Left kidney (tissue), 2 donors: ENCODE measurements around the gene TMC5. TPM values are rescaled to one million over a fixed set of nuclear protein-coding genes. Genes with fewer than 3 reads are reported as not detected.

Source experiments
- DNase-seq: peaks from one replicate; pipeline ENCODE4 v3.0.0-alpha.2; 2013
- polyA plus RNA-seq: library from polyadenylated mRNA; unstranded; fragments of 120-200 nt; gene quantifications from one replicate; pipeline ENCODE4 v1.2.1, GENCODE V29; 2013; ENCODE audit not compliant: insufficient read length

The TMC5 gene
- polyA plus RNA-seq, 1 donor = 0.37 TPM

- DNase-seq = no peak
Observed at GRCh38 chr16:19505600-19506303, 88.1 kb downstream of the TMC5 start.

- no peak for DNase-seq
Observed at GRCh38 chr16:19506965-19507364, 89.3 kb downstream of the TMC5 start.

DNA sequence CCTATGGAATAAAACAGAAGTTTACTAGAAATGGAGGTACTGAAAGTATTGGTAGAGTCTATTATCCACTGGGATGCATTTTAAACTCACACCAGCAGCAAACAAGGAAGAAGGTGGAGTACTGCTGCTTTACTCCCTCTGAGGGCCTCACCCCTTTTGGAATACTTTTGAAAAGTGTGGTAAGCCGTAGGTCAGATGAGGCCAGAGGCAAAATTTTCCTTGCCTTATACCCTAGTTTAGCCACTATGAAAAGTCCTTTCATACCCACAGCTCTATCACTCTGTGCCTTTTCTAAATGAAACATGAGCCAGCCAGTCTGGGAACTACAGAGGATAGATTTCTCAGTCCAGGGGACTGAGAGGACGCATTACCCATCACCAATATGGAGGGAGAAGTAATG, 90.2 kb downstream of the TMC5 start:
- no peak for DNase-seq

DNA sequence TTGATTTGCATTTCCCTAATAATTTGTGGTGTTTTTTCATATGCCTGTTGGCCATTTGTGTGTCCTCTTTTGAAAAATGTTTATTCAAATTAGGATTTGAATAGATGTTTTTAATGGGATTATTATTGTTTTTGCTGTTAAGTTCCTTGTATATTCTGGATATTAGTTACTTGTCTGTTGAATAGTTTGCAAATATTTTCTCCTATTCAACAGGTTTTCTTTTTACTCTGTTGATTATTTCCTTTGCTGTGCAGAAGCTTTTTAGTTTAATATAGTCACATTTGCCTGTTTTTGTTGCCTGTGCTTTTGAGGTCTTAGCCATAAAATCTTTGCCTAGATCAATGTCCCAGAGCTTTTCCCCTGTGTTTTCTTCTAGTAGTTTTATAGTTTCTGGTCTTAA, 94.6 kb downstream of the TMC5 start:
- DNase-seq = no peak

DNA sequence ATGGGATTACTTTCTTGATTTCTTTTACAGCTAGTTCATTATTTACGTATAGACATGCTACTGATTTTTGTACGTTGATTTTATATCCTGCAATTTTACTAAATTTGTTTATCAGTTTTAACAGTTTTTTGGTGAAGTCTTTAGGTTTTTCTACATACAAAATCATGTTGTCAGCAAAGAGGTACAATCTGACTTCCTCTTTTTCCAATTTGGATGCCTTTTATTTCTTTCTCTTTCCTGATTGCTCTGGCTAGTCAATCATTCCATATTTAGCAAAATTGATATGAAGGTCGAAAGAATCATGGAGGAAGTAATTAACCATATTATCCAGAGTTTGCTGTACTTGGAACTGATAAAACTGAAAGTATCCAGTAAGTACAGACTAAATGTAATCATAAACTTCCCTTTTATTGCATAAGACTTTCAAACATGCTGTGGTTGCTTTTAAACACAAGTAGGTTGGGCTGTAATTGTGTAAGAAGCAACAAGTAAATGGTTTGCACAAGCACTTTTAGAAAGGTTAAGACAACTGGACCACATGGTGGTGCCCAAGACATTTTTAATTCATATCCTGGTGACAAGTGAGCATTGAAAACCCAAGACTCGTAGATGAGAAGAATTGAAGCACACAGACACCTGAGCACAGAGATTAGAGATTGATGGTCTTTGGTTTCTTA, 95.8 kb downstream of the TMC5 start:
- DNase-seq = no peak

GRCh38 chr16:19515757-19516156, 98.1 kb downstream of the TMC5 start:
- DNase-seq = no peak

DNA sequence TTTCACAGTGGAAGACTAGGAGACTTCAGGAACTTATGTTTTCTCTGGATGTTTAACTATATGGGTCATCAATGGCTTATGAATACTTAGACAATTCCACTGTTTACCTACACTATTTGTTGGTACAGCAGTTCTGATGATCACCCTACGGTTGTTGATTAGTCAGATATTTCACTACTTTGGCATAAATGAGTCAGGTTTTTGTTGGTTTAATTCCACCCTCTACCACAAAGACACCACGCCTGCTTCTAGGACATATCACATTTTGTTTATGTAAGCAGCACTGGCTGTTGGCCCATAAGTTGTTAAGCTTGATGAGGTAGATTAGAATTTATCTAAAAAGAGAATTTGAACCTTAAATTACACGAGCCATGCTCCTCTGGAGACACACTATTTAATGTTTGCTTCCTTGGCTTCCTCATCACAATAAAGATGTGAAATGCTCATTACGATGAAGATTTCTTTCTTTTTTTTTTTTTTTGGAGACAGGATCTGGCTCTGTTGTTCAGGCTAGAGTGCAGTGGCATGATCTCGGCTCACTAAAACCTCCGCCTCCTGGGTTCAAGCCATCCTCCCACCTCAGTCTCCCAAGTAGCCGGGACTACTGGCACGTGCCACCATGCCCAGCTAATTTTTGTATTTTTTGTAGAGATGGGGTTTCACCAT, 99.9 kb downstream of the TMC5 start:
- DNase-seq = no peak

DNA sequence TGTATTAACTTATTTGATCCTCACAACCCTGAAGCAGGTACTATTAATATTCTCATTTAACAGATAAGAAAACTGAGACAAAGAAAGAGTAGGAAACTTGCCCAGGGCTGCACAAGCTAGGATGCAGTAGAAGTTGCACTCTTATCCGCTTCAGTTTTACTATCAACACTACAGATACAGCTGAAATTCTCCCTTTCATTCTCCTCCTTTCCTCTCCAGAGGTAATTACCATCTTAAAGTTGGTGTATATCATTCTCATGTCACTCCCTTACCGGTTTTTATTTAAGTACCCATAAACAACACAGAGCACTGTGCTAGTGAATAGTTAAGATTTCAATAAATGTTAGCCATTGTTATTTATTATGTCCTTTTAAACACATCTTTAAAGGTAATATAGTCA, 100.7 kb downstream of the TMC5 start:
- no peak for DNase-seq

GRCh38 chr16:19520861-19521331, 103.2 kb downstream of the TMC5 start:
- no peak for DNase-seq

- peak; percentile 93 for DNase-seq
Observed at GRCh38 chr16:19521471-19522396, 104.1 kb downstream of the TMC5 start, which contains the start of gene GDE1. Gene GDE1, minus strand, starts transcription at chr16:19522098. Its CDS starts 134 bp downstream, at chr16:19521964.

DNA sequence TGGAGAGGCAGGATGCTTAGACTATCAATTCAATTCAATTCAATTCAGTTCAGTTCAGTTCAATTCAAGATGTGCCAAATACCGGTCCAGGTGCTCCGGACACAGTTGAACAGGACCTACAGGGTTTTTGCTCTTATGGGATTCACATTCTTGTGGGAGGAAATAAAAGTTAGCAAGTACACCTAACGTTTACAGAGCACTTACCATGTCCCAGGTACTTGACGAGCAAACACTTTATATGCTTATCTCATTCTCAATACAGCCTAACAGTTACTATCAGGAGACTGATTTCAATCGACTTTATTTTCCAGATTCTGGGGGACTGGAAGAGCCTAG, 104.7 kb downstream of the TMC5 start:
- no peak for DNase-seq

- no peak for DNase-seq
Observed at GRCh38 chr16:19522760-19523159, 105.1 kb downstream of the TMC5 start.

- no peak for DNase-seq
Observed at GRCh38 chr16:19523184-19523558, 105.5 kb downstream of the TMC5 start.

DNA sequence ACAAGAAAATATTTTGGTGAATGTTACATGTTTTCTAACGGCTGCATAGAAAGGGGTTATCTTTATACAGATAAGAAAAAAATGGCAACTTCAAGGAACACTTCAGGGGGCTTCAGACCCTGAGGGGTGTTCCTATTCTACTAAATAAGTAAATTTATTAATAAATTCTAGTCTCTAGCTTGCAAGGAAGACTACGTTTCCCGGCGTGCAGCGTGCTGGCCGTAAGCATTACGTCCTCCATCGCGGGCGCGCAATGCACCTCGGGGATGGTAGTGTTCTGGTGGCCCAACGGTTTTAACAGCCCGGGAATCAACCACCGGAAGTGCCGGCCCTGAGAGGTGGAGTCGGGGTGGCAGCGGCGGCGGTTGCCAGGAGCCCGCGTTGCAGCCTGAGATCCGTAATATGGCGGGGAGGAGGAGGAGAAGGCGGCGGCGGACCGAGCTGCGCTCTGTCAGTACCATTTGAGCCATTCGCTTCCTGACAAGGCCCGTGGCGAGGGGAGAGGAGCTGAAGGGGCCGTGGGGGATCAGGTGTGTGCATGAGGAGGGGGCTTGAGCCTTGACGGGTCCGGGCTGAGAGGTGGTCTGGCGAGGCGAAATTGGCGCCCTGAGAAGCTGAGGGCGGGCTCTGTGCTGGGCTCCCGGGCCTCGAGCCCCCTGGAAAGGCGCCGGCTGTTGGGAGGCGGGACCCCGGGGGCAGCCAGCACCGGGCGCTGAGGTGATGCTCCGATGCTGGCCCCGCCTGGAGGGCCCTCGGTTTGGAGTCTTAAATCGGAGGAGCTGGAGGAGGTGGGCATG, 106.1 kb downstream of the TMC5 start, which contains the start of gene CCP110:
Gene CCP110 (plus strand): TSS at position 384 of the 797 bp plus-strand sequence. CDS start 3,940 bp downstream, outside the sequence.
- peak; percentile 94 for DNase-seq

- no peak for DNase-seq
Observed at GRCh38 chr16:19524356-19524615, 106.6 kb downstream of the TMC5 start.

DNA sequence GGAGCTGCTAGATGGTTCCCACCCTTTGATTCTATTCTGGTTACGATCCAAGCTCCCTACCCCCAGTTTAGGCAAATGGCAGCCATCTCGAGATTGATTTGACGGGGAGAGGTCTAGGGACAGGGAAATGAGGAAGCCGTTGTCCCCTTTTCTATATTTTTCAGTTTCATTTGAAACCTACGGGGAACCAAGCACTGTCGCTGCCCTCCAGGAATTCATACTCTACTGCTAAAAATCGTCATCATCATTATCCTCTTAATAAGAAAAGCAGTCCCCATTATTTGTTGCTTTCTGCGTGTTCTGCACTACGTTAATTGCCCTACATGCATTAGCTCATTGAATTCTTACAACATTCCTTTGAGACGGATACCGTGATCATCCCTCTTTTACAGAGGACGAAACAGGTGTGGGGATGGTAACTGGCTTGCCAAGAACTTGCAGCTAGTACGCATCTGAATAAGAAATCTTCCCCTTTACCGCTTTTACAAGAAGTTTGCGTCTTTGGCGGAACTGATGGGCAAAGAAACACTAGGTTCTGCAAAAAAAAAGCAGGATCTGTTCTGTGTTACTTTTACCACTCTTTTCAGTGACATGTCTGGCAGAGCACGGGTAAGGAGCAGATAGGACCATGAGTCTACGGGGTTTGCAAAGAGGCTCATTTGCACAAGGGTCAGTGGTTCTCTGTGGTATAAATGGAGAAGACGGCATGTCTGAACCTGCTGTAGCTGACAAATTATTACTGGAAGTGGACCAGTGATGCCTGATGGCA, 107.1 kb downstream of the TMC5 start:
- DNase-seq = peak; percentile 37

DNA sequence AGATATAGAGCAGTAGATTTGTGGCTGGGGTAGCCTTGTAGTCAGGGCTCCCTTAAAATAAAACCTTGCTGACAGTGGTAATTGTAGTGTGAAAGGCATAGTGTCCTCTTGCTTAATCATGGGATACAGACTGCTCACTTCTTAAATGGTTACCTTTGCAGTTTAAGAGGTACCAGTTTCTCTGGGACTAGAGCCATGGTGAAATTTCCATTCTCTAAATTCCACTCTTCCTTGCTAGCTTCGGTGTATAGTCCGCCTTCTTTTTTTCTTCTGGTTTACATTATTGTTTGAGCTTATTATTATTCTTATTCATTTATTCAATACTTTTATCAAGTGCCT, 107.7 kb downstream of the TMC5 start:
- no peak for DNase-seq

- no peak for DNase-seq
Observed at GRCh38 chr16:19527161-19527560, 109.5 kb downstream of the TMC5 start.

- DNase-seq = no peak
Observed at GRCh38 chr16:19528666-19529065, 111.0 kb downstream of the TMC5 start.

DNA sequence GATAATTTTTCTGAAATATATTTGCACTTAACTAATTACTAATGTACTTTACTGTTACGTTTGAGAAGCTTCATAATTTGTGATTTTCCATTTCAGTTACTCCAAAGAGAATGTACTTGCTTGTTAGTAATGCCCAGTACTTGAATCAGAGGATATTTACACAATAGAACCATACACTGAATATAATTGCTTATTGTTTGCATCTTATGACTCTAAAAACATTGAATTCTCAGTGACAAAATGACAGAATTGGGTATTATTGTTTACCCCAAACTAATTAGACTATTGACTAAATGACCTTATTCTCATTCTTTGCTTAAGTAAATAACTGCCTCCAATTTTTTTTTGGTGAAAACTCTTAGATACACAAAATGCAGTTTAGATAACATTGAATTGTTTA, 114.9 kb downstream of the TMC5 start:
- no peak for DNase-seq
